Testis (tissue), 2 donors: ENCODE measurements around the gene ESRRA.

Experiments
- CTCF ChIP-seq, 3 experiments: fragments of 450-650 bp in 2 of 3; fragments of 200-600 bp in 1 of 3; sonication (generic) in 1 of 3; IDR thresholded peaks; one replicate each; pipeline ENCODE4 v1.5.1; 2016 to 2019; ENCODE audit warnings: antibody characterized with exemption in 3 of 3, mild to moderate bottlenecking in 2 of 3, moderate library complexity in 1 of 3
- POLR2A ChIP-seq: fragments of 450-650 bp; IDR thresholded peaks from one replicate; pipeline ENCODE4 v1.6.1; 2017; ENCODE audit warnings: antibody characterized with exemption, mild to moderate bottlenecking, moderate library complexity

- no peak for TF ChIP-seq CTCF (IDR thresholded peaks at IDR 0.05)
- TF ChIP-seq POLR2A: no peak
Measured at GRCh38 chr11:64288353-64288750, 17.0 kb upstream of the ESRRA start.
